NCI-H146 treated with DMSO at 0.1 percent for 48 hours (cell line): Measurements from ENCODE around the gene TFPI.
"Not testable (repeated sequence)": the region's sequence is repeated elsewhere in the genome, so short reads cannot be mapped to it uniquely, and the experiment has no call there.

Experiments
- DNase-seq: peaks from one replicate; lab custom pipeline; 2025; ENCODE audit not compliant: unreplicated experiment; lab: John Stamatoyannopoulos, UW

The TFPI gene

GRCh38 chr2:187554704-187555082 lies 458 bp upstream of the TFPI start:
- no peak for DNase-seq

- DNase-seq = no peak
Observed at GRCh38 chr2:187552828-187553681, 1.2 kb downstream of the TFPI start.

GRCh38 chr2:187552381-187552780 lies 1.9 kb downstream of the TFPI start:
- DNase-seq = no peak

- DNase-seq = no peak
Observed at GRCh38 chr2:187550857-187551256, 3.4 kb downstream of the TFPI start.

- no peak for DNase-seq
Observed at GRCh38 chr2:187549951-187550555, 4.2 kb downstream of the TFPI start.

GRCh38 chr2:187549193-187549592 lies 5.0 kb downstream of the TFPI start:
- no peak for DNase-seq

GRCh38 chr2:187548656-187549055 lies 5.6 kb downstream of the TFPI start:
- DNase-seq = no peak

GRCh38 chr2:187547353-187547979 lies 6.8 kb downstream of the TFPI start:
- no peak for DNase-seq

- DNase-seq = no peak
Observed at GRCh38 chr2:187546762-187547333, 7.4 kb downstream of the TFPI start.

- no peak for DNase-seq
Observed at GRCh38 chr2:187545238-187545751, 8.9 kb downstream of the TFPI start.

GRCh38 chr2:187544371-187545080 lies 9.7 kb downstream of the TFPI start:
- no peak for DNase-seq

GRCh38 chr2:187543488-187543887 lies 10.7 kb downstream of the TFPI start:
- no peak for DNase-seq

- DNase-seq = no peak
Observed at GRCh38 chr2:187542123-187542522, 12.1 kb downstream of the TFPI start.

- DNase-seq = no peak
Observed at GRCh38 chr2:187541086-187542085, 12.8 kb downstream of the TFPI start.

- DNase-seq = not testable (repeated sequence)
Observed at GRCh38 chr2:187538222-187538621, 16.0 kb downstream of the TFPI start.

GRCh38 chr2:187535381-187535780 lies 18.9 kb downstream of the TFPI start:
- not testable (repeated sequence) for DNase-seq

- no peak for DNase-seq
Observed at GRCh38 chr2:187532333-187533120, 21.7 kb downstream of the TFPI start.

- no peak for DNase-seq
Observed at GRCh38 chr2:187529977-187530721, 24.1 kb downstream of the TFPI start.
